22Rv1 (cell line): ENCODE data around the gene LRRC27.

ENCODE experiments used
- CTCF ChIP-seq: fragments of 450-650 bp; IDR thresholded peaks from 2 replicates; pipeline ENCODE4 v1.5.1; 2017; ENCODE audit warnings: mild to moderate bottlenecking
- ZFX ChIP-seq: fragments of 450-650 bp; IDR thresholded peaks from 2 replicates; pipeline ENCODE4 v1.6.1; 2017; ENCODE audit warnings: antibody characterized with exemption, borderline replicate concordance

- TF ChIP-seq CTCF (no peak), ZFX (no peak)
Observed at GRCh38 chr10:132356621-132357195, 24.7 kb downstream of the LRRC27 start.
